Measurements from ENCODE around the gene AARS1. TPM values are rescaled to one million over a fixed set of nuclear protein-coding genes. Genes with fewer than 3 reads are reported as not detected.
"Not testable (repeated sequence)": the region's sequence is repeated elsewhere in the genome, so short reads cannot be mapped to it uniquely, and the experiment has no call there.

AARS1 gene
- total RNA-seq, 1 experiment from 2014 or later, result 314 TPM

DNA sequence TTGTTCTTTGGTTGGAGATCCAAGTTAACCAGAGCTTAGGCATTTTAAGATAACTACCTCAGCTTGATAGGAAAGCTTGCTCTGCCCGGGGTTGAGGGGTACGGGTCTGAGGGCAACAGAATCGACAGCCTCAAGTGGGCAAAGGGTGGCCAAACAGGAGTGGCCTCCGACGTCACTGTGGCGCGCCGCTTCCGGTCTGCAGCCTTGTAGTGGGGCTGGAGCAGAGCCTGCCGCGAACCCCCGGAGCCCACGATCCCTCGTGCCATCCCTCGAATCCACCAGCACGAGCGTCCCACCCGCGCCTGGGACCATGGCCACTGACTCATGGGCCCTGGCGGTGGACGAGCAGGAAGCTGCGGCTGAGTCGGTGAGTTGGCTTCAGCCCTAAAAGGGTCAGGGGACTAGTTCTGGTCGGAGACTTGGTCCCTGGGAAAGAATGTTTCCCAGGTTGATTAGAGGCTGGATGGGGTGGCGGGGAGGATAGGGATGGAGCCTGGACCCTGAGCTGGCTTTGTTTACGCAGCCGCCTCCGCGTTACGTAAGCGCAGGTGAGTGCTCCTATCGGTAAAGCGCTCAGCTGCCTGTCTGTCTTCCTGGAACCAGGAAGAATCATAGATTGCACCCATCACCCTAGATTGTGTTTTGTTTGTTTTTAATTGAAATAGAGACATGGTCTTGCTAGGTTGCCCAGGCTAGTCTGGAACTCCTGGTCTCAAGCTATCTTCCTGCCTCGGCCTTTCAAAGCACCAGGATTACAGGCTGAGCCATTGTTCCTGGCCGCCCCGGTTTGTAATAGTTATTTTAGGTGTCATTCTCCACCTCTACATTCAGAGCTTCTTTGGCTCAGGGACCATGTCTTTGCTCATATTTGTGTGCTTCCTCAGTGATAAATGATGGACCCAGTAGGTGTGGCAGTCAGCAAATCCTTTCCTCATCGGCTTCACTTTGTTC, 10.0 kb upstream of the AARS1 start, which contains the start of gene DDX19B:
TSS of gene DDX19B (plus strand) at position 199 of the 951 bp plus-strand sequence. CDS start at position 311, 112 bp downstream.
- intact Hi-C loops (cut with micrococcal nuclease), result no loop called here
- peak; percentile 56 for DNase-seq (ENCODE audit: unreplicated experiment)
- Mint-ChIP-seq H3K4me1 (ENCODE audit: insufficient read depth, unreplicated experiment) (peaks cover 5% of the 10 kb centered on the region), H3K27me3 (ENCODE audit: insufficient read depth, unreplicated experiment) (no peaks in the 10 kb centered on the region), H3K36me3 (ENCODE audit: insufficient read depth, unreplicated experiment) (no peaks in the 10 kb centered on the region), H3K4me3 (ENCODE audit: unreplicated experiment) (peak within 1 kb of the TSS; percentile 89), H3K9me3 (ENCODE audit: unreplicated experiment) (peaks cover 9% of the 10 kb centered on the region), H3K27ac (ENCODE audit: low read depth, unreplicated experiment) (peak within 1 kb of the TSS; percentile 98)
- TSS peak; percentile 39 for BruUV-seq (replicated peaks)
- CTCF ChIA-PET, result interaction anchor here (0.5 to 1.3 kb wide), 10 partner anchors 9 to 1819 kb away, joined by 3 to 7 read pairs (median 4); partner anchors contain the start of gene AARS1
- TF ChIP-seq, protein P1, sequence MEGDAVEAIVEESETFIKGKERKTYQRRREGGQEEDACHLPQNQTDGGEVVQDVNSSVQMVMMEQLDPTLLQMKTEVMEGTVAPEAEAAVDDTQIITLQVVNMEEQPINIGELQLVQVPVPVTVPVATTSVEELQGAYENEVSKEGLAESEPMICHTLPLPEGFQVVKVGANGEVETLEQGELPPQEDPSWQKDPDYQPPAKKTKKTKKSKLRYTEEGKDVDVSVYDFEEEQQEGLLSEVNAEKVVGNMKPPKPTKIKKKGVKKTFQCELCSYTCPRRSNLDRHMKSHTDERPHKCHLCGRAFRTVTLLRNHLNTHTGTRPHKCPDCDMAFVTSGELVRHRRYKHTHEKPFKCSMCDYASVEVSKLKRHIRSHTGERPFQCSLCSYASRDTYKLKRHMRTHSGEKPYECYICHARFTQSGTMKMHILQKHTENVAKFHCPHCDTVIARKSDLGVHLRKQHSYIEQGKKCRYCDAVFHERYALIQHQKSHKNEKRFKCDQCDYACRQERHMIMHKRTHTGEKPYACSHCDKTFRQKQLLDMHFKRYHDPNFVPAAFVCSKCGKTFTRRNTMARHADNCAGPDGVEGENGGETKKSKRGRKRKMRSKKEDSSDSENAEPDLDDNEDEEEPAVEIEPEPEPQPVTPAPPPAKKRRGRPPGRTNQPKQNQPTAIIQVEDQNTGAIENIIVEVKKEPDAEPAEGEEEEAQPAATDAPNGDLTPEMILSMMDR (IDR thresholded peaks at IDR 0.05; ENCODE audit: unreplicated experiment), result no peak
- POLR2A ChIA-PET, result interaction anchor here (0.6 to 4.3 kb wide), 19 partner anchors 8 to 413 kb away, joined by 3 to 94 read pairs (median 4); partner anchors contain the start of genes AARS1, COG4, DDX19A and EXOSC6

DNA sequence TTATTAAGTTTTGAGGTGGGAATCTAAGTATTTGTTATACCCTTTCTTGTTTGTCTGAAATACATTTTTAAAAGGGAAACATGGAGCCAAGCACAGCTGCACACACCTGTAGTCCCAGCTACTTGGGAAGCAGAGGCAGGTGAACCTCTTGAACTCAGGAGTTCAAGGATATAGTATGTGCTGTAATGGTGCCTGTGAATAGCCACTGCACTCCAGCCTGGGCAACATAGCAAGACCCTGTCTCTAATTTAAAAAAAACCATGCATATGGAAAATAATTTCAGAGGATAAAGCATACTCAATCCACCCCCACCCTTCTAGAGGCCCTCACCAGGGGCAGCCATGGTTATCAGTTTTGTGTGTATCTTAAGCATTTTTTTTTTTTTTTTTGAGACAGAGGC, 6.3 kb upstream of the AARS1 start:
- no TSS peak for BruUV-seq (replicated peaks)
- Mint-ChIP-seq H3K27me3 (ENCODE audit: insufficient read depth, unreplicated experiment) (no peaks in the 10 kb centered on the region), H3K27ac (ENCODE audit: low read depth, unreplicated experiment) (no peak overlapping the region), H3K4me3 (ENCODE audit: unreplicated experiment) (no peak overlapping the region), H3K4me1 (ENCODE audit: insufficient read depth, unreplicated experiment) (peaks cover under 1% of the 10 kb centered on the region), H3K36me3 (ENCODE audit: insufficient read depth, unreplicated experiment) (no peaks in the 10 kb centered on the region), H3K9me3 (ENCODE audit: unreplicated experiment) (no peaks in the 10 kb centered on the region)
- TF ChIP-seq, protein P1 (IDR thresholded peaks at IDR 0.05; ENCODE audit: unreplicated experiment), result no peak
- no peak for DNase-seq (ENCODE audit: unreplicated experiment)
- intact Hi-C loops (cut with micrococcal nuclease), result no loop called here
- ChIA-PET CTCF (interaction anchor here (0.7 kb wide), 2 partner anchors 79 to 365 kb away, joined by 3 to 5 read pairs; no protein-coding TSS in a partner anchor), POLR2A (no interaction called here)

DNA sequence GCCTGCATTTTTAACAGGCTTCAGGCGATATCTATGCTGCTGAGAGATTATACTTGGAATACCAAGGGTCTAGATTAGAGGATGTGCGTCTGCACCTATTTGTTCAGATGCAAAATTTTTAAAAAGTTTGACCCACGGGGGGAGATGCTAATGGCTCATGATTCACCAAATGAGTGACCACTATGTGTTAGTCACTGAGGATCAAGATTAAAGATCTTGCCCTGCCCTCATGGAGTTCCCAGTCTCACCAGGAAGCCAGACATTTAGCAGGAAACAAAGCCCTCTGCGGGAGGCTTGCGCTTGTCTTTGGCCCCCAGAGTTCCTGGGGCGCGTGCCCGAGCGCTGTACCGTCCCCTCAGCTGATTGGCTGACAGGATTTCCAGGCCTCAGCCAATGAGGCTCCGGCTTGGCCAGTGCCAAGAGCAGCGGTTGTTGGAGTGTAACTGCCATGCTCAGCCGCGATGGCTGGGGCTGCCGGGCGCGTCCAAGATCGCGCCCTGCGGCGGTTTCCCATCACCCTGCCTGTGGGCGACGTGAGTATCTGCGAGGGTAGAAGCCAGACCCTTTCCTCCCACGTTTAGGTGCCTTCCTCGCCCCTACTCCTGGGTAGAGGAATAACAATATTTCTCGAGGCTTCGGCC, 5.2 kb upstream of the AARS1 start:
- Mint-ChIP-seq H3K4me1 (ENCODE audit: insufficient read depth, unreplicated experiment) (no peaks in the 10 kb centered on the region), H3K27ac (ENCODE audit: low read depth, unreplicated experiment) (no peak overlapping the region), H3K9me3 (ENCODE audit: unreplicated experiment) (no peaks in the 10 kb centered on the region), H3K27me3 (ENCODE audit: insufficient read depth, unreplicated experiment) (no peaks in the 10 kb centered on the region), H3K4me3 (ENCODE audit: unreplicated experiment) (no peak overlapping the region), H3K36me3 (ENCODE audit: insufficient read depth, unreplicated experiment) (no peaks in the 10 kb centered on the region)
- TF ChIP-seq, protein P1 (IDR thresholded peaks at IDR 0.05; ENCODE audit: unreplicated experiment), result no peak
- no TSS peak for BruUV-seq (replicated peaks)
- CTCF ChIA-PET, result no interaction called here
- intact Hi-C loops (cut with micrococcal nuclease), result no loop called here
- DNase-seq (ENCODE audit: unreplicated experiment), result no peak
- POLR2A ChIA-PET, result no interaction called here

DNA sequence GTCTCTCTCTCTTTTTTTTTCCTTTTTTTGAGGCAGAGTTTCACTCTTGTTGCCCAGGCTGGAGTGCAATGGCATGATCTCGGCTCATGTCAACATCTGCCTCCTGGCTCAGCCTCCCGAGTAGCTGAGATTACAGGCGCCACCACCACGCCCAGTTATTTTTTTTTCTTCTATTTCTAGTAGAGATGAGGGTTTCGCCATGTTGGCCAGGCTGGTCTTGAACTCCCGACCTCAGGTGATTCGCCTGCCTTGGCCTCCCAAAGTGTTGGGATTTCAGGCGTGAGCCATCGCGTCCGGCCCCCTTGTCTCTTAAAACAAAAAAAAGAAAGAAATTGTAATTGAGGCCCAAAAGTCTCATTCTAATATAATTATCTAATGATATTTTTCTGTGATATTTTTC, 2.8 kb upstream of the AARS1 start:
- H3K4me1 Mint-ChIP-seq (ENCODE audit: insufficient read depth, unreplicated experiment); H3K27ac Mint-ChIP-seq (ENCODE audit: low read depth, unreplicated experiment); H3K4me3 Mint-ChIP-seq (ENCODE audit: unreplicated experiment); H3K36me3 Mint-ChIP-seq (ENCODE audit: insufficient read depth, unreplicated experiment); H3K9me3 Mint-ChIP-seq (ENCODE audit: unreplicated experiment); H3K27me3 Mint-ChIP-seq (ENCODE audit: insufficient read depth, unreplicated experiment); intact Hi-C loops (cut with micrococcal nuclease); BruUV-seq (replicated peaks); DNase-seq (ENCODE audit: unreplicated experiment): not testable (repeated sequence)
- ChIA-PET POLR2A (interaction anchor here (0.6 to 2.2 kb wide), 3 partner anchors 54 to 1627 kb away, joined by 3 to 10 read pairs (median 3); partner anchors contain the start of gene DDX19A), CTCF (interaction anchor here (0.6 to 1.5 kb wide), 3 partner anchors 21 to 40 kb away, joined by 3 to 6 read pairs (median 3); partner anchors contain the start of gene EXOSC6)

Data from MCF 10A (cell line).